DND-41 (cell line): Measurements from ENCODE around the gene PVALEF.

Source experiments
- CTCF ChIP-seq: IDR thresholded peaks from 2 replicates; pipeline ENCODE4 v1.5.1; 2012; ENCODE audit warnings: borderline replicate concordance, low read length, moderate library complexity, mild to moderate bottlenecking; ENCODE audit not compliant: poor library complexity, severe bottlenecking; ENCODE audit errors: extremely low read depth
- EZH2 ChIP-seq: IDR thresholded peaks from 3 replicates; pipeline ENCODE4 v1.6.1; 2012; ENCODE audit warnings: borderline replicate concordance, low read depth, mild to moderate bottlenecking, moderate library complexity, low read length, inconsistent platforms; ENCODE audit not compliant: severe bottlenecking

- TF ChIP-seq CTCF (no peak), EZH2 (no peak)
These were observed 26.3 kb downstream of the PVALEF start for GRCh38 chr17:81191646-81192045.
